COR-L47 (cell line): ENCODE data around the gene RBKS.
A peak's percentile ranks its signal among the peaks of the same experiment; 100 is the strongest.
"Not testable (repeated sequence)": the region's sequence is repeated elsewhere in the genome, so short reads cannot be mapped to it uniquely, and the experiment has no call there.

ENCODE experiments used
- DNase-seq: peaks from one replicate; lab custom pipeline; 2025; lab: John Stamatoyannopoulos, UW

Gene RBKS

GRCh38 chr2:27904405-27904665, 14.1 kb upstream of the RBKS start:
- DNase-seq: no peak

DNA sequence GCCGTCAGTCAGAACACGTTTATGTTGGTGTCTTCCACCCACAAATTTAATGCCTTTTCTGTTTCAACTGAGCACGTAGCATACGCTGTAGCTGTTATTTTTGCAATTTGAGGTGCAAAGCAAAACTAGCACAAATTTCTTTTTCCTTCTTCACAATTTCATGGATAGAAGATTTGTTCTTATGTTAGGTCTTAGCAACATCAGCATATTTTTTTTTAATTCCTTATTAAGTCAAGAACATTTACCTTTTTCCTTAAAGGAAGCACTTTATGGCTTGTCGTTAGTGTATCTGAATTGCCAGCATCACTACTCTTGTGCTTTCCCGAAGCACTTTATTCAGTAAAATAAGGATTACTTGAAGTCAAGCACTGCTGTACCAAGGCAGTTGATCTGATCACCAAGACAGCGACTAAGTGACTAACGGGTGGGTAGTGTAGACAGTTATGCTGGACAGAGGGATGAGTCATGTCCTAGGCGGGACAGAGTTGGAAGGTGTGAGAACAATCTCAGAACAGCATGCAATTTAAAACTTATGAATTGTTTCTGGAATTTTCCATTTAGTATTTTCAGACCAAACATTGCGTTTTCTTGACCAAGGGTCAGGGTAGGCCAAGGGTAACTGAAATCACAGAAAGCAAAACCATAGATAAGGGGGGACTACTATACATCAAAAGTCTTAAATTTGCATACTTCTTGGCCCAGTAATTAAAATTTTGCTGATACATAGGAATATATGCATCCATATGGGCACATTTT, 13.6 kb upstream of the RBKS start:
- no peak for DNase-seq

DNA sequence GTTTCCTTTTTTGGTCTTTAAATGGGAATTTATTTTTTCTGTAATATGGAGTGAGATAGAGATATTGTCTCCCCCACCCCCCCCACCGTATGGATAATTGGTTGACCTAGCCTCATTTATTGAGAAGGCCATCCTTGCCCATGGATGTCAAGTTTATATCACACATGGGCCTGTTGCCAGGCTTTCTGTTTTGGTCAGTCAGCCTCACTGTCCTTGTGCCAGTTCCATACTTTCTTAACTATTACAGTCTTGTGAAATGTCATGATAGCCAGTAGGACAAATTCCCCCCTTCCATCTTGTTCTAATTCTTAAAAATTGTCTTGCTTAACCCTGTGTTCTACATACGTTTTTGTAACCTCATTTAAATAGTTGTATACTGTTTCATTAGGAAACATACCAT, 12.8 kb upstream of the RBKS start:
- DNase-seq: no peak

GRCh38 chr2:27902098-27902497, 11.9 kb upstream of the RBKS start:
- no peak for DNase-seq

DNA sequence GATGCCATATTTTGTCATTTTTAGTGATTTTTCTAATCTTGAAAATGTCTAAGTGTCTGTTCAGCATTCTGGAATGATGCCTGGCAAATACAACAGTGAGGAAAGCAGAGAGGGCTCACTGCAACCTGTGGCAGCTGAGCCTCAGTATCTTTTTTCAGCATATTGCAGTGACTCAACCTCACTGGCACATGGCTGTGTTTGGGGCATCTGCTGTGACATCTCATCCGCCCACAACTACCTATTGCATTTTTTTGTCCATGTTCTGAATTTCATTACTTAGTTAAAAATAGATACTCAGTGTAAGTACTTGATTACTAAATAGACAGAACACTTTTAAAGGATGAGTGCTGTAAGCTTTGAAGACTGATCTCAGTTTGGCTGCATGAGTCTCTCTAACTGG, 11.0 kb upstream of the RBKS start:
- DNase-seq: no peak

DNA sequence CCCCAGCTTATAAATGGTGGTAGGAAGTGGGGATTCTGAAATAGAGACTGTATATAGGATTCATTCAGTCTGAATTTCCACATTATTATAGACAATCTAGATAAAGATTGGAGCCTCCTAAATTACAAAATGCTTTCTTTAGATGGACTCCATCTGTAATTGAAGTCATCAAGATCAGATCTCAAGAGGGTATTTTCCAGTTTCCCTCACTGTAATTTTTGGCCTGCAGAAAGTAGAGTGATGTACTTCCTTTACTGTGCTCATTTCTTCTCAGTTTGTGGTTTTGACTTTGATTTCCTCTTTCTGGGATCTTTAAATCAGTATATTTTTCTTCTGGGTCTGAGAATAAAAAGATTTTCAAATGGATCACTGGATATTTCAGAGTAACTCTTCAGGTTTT, 7.5 kb upstream of the RBKS start:
- DNase-seq: no peak

- DNase-seq: no peak
Measured at GRCh38 chr2:27893006-27893405, 2.8 kb upstream of the RBKS start.

DNA sequence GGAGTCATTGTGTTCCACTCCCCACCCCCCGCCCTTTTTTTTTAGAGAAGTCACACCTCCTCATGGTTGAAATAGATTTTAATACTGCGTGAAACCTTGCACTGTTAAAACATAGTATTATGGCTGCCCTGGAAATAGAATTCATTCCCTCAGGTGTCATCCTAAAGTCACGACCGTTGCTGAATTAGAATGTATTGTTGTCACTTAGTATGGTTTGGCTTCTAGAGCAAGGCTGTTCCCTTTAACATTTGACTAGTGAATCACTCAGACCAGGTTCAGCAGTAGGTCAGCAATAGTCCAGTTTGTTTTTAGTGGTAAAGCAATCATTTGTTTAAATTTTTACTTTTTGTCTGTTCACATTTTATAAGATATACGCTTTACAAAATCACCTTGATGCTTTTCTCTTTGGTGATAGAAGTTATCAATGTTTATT, 1.5 kb upstream of the RBKS start:
- DNase-seq: no peak

DNA sequence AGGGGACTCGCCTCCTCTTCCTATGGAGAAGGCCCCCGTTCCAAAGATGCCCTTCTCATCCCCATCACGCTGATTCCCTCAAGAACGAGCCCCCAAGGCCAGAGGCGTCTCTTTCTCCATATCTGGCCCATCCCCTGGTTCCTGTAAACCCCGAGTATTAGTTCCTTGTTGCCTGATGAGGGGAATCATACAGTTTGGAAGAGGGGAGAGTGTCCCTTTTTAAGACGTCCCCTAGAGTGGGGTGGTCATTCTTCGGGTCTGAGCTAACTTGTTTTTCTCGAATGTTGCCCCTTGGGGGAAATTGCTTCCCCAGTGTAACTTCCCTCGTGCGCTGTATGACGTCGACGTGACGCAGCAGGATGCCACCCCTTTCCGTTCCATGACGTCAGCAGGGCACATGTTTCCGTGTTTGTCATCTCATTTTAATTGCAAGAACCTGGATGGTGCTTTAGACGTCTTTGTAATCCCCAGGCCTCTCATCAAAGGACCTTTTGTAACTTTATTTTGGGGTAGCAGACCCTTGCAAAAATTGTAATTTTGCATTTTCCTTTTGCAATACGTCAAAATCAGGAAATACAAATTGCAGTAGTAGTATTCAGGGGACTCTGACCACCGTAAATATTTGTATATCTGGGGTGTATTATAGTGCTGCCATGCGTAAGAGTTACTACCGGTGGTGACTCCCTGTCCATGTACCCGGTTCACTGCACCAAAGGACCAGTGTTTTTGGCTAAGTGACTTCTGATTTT, 911 bp upstream of the RBKS start:
- peak; percentile 60 for DNase-seq

DNA sequence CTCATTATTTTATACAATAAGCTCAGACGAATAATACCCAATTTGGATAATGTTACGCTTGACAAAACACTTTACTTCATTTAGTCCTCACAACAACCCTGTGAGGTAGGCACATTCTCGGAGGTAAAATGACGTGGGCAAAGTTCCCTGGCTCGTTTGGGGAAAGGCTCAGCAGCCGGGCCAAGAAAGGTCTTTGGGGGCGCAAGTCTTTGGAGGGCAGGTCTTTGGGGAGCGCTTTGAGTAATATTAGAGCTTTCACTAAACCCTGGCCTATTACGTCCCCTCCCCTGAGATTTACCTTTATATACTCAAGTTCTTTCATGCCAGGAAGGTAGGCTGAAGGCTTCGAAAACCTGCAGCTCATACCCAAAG, 427 bp downstream of the RBKS start:
- DNase-seq: no peak

DNA sequence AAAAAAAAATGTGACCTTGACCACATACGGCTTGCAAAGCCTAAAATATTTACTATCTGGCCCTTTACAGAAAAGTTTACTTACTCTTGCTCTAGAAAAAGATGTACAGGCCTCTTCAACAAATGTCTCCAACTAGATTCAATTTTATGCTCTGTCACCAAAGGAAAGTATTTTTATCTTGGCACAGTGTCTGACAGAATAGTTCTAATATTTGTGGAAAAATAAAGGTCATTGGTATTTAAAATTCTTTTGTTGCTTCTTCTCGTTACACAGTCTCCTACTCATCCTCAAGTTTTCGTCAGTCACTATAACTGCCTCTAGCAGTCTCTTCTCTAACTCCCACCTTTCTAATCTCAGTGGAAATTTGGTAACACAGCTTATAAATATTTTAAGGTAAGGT, 1.4 kb downstream of the RBKS start:
- DNase-seq: no peak

GRCh38 chr2:27887830-27888229, 2.4 kb downstream of the RBKS start:
- no peak for DNase-seq

- no peak for DNase-seq
Measured at GRCh38 chr2:27887111-27887510, 3.1 kb downstream of the RBKS start.

DNA sequence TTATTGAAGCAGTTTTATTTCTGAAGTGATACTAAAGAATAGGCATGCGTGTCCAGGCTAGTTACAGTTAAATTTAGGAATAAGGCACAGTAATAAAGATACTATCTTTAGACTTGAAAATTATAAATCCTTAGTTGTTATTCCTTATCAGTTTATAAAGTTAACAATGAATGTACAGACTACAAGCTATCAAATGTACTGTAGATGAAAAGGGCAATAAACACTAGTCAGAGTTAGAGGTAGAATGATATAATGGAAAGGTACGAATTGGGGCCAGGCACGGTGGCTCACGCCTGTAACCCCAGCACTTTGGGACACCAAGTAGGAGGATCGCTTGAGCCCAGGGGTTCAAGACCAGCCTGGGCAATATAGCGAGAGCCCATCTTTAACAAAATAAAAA, 3.9 kb downstream of the RBKS start:
- no peak for DNase-seq

DNA sequence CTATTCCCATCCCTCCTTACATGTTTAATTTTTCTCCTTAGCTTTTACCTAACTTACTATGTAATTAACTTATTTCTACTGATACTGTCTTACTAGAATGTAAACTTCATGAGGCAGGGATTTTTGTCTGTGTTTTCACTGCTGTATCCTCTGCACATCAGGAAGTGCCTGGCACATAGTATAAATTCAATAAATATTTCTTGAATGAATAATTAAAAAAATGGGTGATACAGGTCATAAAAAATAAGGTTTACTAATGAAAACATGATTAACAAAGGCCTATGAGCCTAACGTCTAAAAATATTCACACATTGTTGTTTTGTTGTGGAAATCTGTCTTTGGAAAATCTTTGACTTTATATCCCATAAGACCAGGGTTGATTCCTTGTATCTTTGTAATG, 4.5 kb downstream of the RBKS start:
- no peak for DNase-seq

DNA sequence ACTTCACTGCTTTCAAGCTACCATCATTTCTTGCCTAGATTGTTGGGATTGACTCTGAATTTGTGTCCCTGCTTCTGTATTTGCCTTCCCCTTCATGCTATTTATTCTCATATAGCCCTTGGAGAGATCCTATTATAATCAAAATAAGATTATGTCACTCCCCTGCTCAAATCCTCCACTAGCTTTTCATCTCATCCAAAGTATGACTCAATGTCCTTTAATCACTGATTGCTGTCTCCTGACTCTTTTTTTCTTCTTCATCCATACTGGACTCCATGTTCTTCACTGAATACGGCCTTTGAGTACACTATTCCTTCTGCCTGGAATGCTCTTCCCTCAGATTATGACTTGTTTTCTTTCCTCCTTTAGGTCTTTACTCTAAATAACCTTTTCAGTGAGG, 5.0 kb downstream of the RBKS start:
- DNase-seq: no peak

GRCh38 chr2:27884601-27885000, 5.6 kb downstream of the RBKS start:
- DNase-seq: no peak

- DNase-seq: not testable (repeated sequence)
Measured at GRCh38 chr2:27882584-27882922, 7.6 kb downstream of the RBKS start.

- not testable (repeated sequence) for DNase-seq
Measured at GRCh38 chr2:27881815-27882583, 8.2 kb downstream of the RBKS start.

- no peak for DNase-seq
Measured at GRCh38 chr2:27878825-27879224, 11.4 kb downstream of the RBKS start.

DNA sequence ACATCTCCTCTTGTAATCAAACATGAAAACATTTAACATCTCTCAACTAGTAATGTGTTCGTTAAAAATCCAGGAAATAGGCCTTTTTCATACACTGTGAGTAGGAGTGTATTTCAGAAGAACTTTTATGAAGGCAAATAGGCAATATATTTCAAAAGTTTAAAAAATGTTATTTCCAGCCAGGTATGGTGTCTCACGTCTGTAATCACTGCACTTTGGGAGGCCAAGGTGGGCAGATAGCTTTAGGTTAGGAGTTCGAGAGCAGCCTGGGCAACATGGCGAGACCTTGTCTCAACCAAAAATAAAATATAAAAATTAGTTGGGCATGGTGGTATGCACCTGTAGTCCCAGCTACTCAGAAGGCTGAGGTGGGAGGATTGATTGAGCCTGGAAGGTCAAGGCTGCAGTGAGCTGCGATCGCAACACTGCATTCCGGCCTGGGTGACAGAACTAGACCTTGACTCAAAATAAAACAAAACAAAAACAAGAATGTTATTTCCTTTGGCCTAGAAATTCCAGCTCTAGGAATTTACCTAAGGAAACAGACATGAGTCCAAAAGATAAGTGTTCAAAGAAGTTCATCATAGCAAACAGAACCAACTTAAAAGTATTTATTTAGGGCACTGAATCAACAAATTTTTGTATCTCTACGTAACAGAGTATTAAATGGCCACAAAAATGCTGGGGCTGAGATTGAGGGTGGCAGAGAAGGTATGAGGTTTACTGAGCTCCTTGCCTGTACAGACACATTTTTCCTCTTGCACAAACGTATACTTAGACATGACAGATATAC, 14.9 kb downstream of the RBKS start:
- no peak for DNase-seq

- DNase-seq: no peak
Measured at GRCh38 chr2:27873091-27873490, 17.1 kb downstream of the RBKS start.

- no peak for DNase-seq
Measured at GRCh38 chr2:27871802-27872201, 18.4 kb downstream of the RBKS start.
